Measurements from ENCODE around the gene ARPP19.

The ARPP19 gene

GRCh38 chr15:52558196-52558595, 10.6 kb downstream of the ARPP19 start:
- Histone ChIP-seq H3K36me3 (ENCODE audit: control insufficient read depth, low read length) (peaks cover 74% of the 10 kb centered on the region), H3F3A (ENCODE audit: control insufficient read depth, insufficient read depth) (peaks cover 6% of the 10 kb centered on the region; the same call in 1 of the 2 replicates), H3K27me3 (ENCODE audit: control insufficient read depth, low read length) (no peaks in the 10 kb centered on the region), H3K4me2 (ENCODE audit: low read length) (no peak overlapping the region), H3K79me2 (ENCODE audit: control insufficient read depth, low read length) (peaks cover 97% of the 10 kb centered on the region), H4K20me1 (ENCODE audit: control insufficient read depth, insufficient read depth, low read depth, low read length) (peaks cover 26% of the 10 kb centered on the region), H3K4me3 (ENCODE audit: low read length) (no peak overlapping the region), H3K4me1 (ENCODE audit: control insufficient read depth, low read length) (peaks cover 53% of the 10 kb centered on the region), H3K27ac (ENCODE audit: low read depth, low read length) (no peak overlapping the region), H3K9me2 (replicated peaks; ENCODE audit: control insufficient read depth, low read length) (no peaks in the 10 kb centered on the region), H3K9me3 (ENCODE audit: control insufficient read depth, insufficient read depth, low read length) (no peaks in the 10 kb centered on the region)
- TF ChIP-seq EZH2phosphoT487 (IDR thresholded peaks at IDR 0.05; ENCODE audit: borderline replicate concordance, low read length) (no peak), CTCF (IDR thresholded peaks at IDR 0.05; ENCODE audit: low read depth, low read length, poor library complexity, severe bottlenecking) (no peak)

GRCh38 chr15:52557274-52557641, 11.6 kb downstream of the ARPP19 start:
- no peaks in the 10 kb centered on the region for H3K9me2 ChIP-seq (replicated peaks; ENCODE audit: control insufficient read depth, low read length)
- H3K9me3 ChIP-seq (ENCODE audit: control insufficient read depth, insufficient read depth, low read length), result no peaks in the 10 kb centered on the region
- H3F3A ChIP-seq (ENCODE audit: control insufficient read depth, insufficient read depth), result peaks cover 6% of the 10 kb centered on the region; the same call in 1 of the 2 replicates
- H3K36me3 ChIP-seq (ENCODE audit: control insufficient read depth, low read length), result peaks cover 78% of the 10 kb centered on the region
- no peaks in the 10 kb centered on the region for H3K27me3 ChIP-seq (ENCODE audit: control insufficient read depth, low read length)
- TF ChIP-seq CTCF (IDR thresholded peaks at IDR 0.05; ENCODE audit: low read depth, low read length, poor library complexity, severe bottlenecking) (no peak), EZH2phosphoT487 (IDR thresholded peaks at IDR 0.05; ENCODE audit: borderline replicate concordance, low read length) (no peak)
- peaks cover 24% of the 10 kb centered on the region for H4K20me1 ChIP-seq (ENCODE audit: control insufficient read depth, insufficient read depth, low read depth, low read length)
- H3K27ac ChIP-seq (ENCODE audit: low read depth, low read length), result no peak overlapping the region
- H3K4me3 ChIP-seq (ENCODE audit: low read length), result no peak overlapping the region
- peaks cover 51% of the 10 kb centered on the region for H3K4me1 ChIP-seq (ENCODE audit: control insufficient read depth, low read length)
- peaks cover 93% of the 10 kb centered on the region for H3K79me2 ChIP-seq (ENCODE audit: control insufficient read depth, low read length)
- no peak overlapping the region for H3K4me2 ChIP-seq (ENCODE audit: low read length)

GRCh38 chr15:52556524-52557273, 12.1 kb downstream of the ARPP19 start:
- H4K20me1 ChIP-seq (ENCODE audit: control insufficient read depth, insufficient read depth, low read depth, low read length), result peaks cover 24% of the 10 kb centered on the region
- H3K9me2 ChIP-seq (replicated peaks; ENCODE audit: control insufficient read depth, low read length), result no peaks in the 10 kb centered on the region
- no peak overlapping the region for H3K27ac ChIP-seq (ENCODE audit: low read depth, low read length)
- no peaks in the 10 kb centered on the region for H3K27me3 ChIP-seq (ENCODE audit: control insufficient read depth, low read length)
- TF ChIP-seq CTCF (IDR thresholded peaks at IDR 0.05; ENCODE audit: low read depth, low read length, poor library complexity, severe bottlenecking), result no peak
- TF ChIP-seq EZH2phosphoT487 (IDR thresholded peaks at IDR 0.05; ENCODE audit: borderline replicate concordance, low read length), result no peak
- H3K4me3 ChIP-seq (ENCODE audit: low read length), result no peak overlapping the region
- H3K4me1 ChIP-seq (ENCODE audit: control insufficient read depth, low read length), result peaks cover 51% of the 10 kb centered on the region
- no peaks in the 10 kb centered on the region for H3K9me3 ChIP-seq (ENCODE audit: control insufficient read depth, insufficient read depth, low read length)
- H3K79me2 ChIP-seq (ENCODE audit: control insufficient read depth, low read length), result peaks cover 90% of the 10 kb centered on the region
- H3F3A ChIP-seq (ENCODE audit: control insufficient read depth, insufficient read depth), result peaks cover 6% of the 10 kb centered on the region; the same call in 1 of the 2 replicates
- H3K36me3 ChIP-seq (ENCODE audit: control insufficient read depth, low read length), result peaks cover 83% of the 10 kb centered on the region
- no peak overlapping the region for H3K4me2 ChIP-seq (ENCODE audit: low read length)
